Measurements from ENCODE around the gene ANGPTL1. TPM values are rescaled to one million over a fixed set of nuclear protein-coding genes. Genes with fewer than 3 reads are reported as not detected.

ANGPTL1 gene
- total and polyA plus RNA-seq, 2 of the 8 experiments (the other 6 are each of a cell fraction or from before 2014, with no cell fraction given): not detected

DNA sequence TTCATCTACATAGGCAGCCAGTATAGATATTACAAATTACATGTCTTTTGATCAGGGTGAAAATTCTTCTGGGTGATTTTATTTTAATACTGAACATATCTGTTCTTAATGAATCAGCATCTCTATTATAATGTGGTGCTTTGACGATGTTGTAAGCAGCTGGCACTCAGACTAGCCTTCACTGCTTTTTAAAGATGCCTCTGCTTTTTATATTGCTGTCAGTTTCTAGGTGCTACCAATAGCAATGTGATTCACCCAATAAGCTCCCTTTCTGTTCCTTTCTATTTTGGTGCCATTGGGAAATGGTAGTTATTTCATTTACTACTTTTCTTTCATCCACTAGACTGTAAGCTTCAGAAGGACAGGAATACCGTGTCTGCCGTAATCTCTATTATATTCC, 11.1 kb upstream of the ANGPTL1 start:
- ChIA-PET CTCF (ENCODE audit: partially characterized antibody) (interaction anchor here (0.7 to 1.7 kb wide), 4 partner anchors 15 to 120 kb away, joined by 3 to 4 read pairs (median 3); no protein-coding TSS in a partner anchor), POLR2A (ENCODE audit: partially characterized antibody) (no interaction called here)
- Histone ChIP-seq H2BK5ac (ENCODE audit: low read depth, low read length) (no peak overlapping the region), H2BK20ac (ENCODE audit: low read length) (no peak overlapping the region), H2AFZ (ENCODE audit: low read length) (no peak overlapping the region), H3K4me2 (ENCODE audit: insufficient read depth in 1 of 2, low read depth in 2 of 2, low read length in 2 of 2) (no peak overlapping the region), H3K4me1 (replicated peaks in 1 of 4; ENCODE audit: control insufficient read depth in 3 of 4, insufficient read depth in 4 of 4, low read length in 3 of 4) (no peaks in the 10 kb centered on the region), H4K20me1 (replicated peaks in 1 of 2; ENCODE audit: control insufficient read depth in 1 of 2, insufficient read depth in 2 of 2, low read length in 2 of 2) (no peaks in the 10 kb centered on the region), H3K27me3 (replicated peaks in 1 of 4; ENCODE audit: control insufficient read depth in 3 of 4, extremely low read depth in 1 of 4, insufficient read depth in 3 of 4, low read length in 3 of 4) (no peaks in the 10 kb centered on the region), H3K79me1 (ENCODE audit: low read depth, low read length) (no peaks in the 10 kb centered on the region), H3K56ac (replicated peaks; ENCODE audit: insufficient read length, low read depth, low read length) (no peak overlapping the region), H3K23me2 (ENCODE audit: low read depth, low read length) (no peaks in the 10 kb centered on the region), H3K14ac (ENCODE audit: insufficient read length) (no peak overlapping the region), H3K9ac (replicated peaks in 1 of 4; ENCODE audit: extremely low read depth in 1 of 4, low read depth in 3 of 4, low read length in 3 of 4) (no peak overlapping the region), H3K9me3 (ENCODE audit: insufficient read depth in 2 of 2, low read depth in 1 of 2, low read length in 1 of 2) (no peaks in the 10 kb centered on the region), H3K36me3 (ENCODE audit: control insufficient read depth in 2 of 4, insufficient read depth in 4 of 4, low read length in 3 of 4) (peaks cover 0 to 11% (median 2%) of the 10 kb centered on the region in 4 experiments; a peak in 3 of 8 replicates), H3K18ac (ENCODE audit: extremely low read depth, low read length) (no peak overlapping the region), H4K5ac (ENCODE audit: insufficient read length, low read depth, low read length) (no peak overlapping the region), H2BK12ac (ENCODE audit: low read depth, low read length) (no peak overlapping the region), H3K27ac (ENCODE audit: low read depth, low read length) (no peak overlapping the region), H4K8ac (ENCODE audit: extremely low read depth, insufficient read depth, low read length) (no peak overlapping the region), H3K79me2 (ENCODE audit: control insufficient read depth in 1 of 2, insufficient read depth in 2 of 2, low read length in 2 of 2) (no peaks in the 10 kb centered on the region), H2BK120ac (replicated peaks; ENCODE audit: low read depth, low read length) (no peak overlapping the region), H4K91ac (replicated peaks; ENCODE audit: insufficient read length, low read length) (no peak overlapping the region), H2AK5ac (ENCODE audit: low read depth, low read length) (no peak overlapping the region), H2BK15ac (ENCODE audit: low read length) (no peak overlapping the region), H3K4ac (replicated peaks; ENCODE audit: insufficient read length, low read depth, low read length) (no peak overlapping the region), H3K23ac (ENCODE audit: insufficient read length) (no peak overlapping the region), H3K4me3 (ENCODE audit: extremely low read depth in 1 of 4, insufficient read depth in 2 of 4, low read depth in 3 of 4, low read length in 4 of 4) (no peak overlapping the region)
- TF ChIP-seq, protein P1, sequence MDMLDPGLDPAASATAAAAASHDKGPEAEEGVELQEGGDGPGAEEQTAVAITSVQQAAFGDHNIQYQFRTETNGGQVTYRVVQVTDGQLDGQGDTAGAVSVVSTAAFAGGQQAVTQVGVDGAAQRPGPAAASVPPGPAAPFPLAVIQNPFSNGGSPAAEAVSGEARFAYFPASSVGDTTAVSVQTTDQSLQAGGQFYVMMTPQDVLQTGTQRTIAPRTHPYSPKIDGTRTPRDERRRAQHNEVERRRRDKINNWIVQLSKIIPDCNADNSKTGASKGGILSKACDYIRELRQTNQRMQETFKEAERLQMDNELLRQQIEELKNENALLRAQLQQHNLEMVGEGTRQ (IDR thresholded peaks at IDR 0.05; ENCODE audit: low read length): no peak
- TF ChIP-seq ASH2L (IDR thresholded peaks at IDR 0.05; ENCODE audit: low read length) (no peak), SIN3A (conservative IDR thresholded peaks at IDR 0.05 in 1 of 2, IDR thresholded peaks at IDR 0.05 in 1 of 2; ENCODE audit: low read depth in 1 of 2, low read length in 2 of 2) (no peak), NANOG (IDR thresholded peaks at IDR 0.05; ENCODE audit: insufficient read depth, low read depth, low read length, poor library complexity, severe bottlenecking) (no peak), NRF1 (IDR thresholded peaks at IDR 0.05; ENCODE audit: low read depth, low read length) (no peak), KDM4A (IDR thresholded peaks at IDR 0.05; ENCODE audit: low read depth, low read length, severe bottlenecking) (no peak)
- 95% methylated on average over 3 of the region's 3 CpGs; no CpG with 5 or more reads in 1 of the 2 experiments for WGBS, 2 experiments (ENCODE audit: extremely low coverage in 1 of 2, insufficient coverage in 1 of 2, insufficient read length in 1 of 2, insufficient replicate concordance in 2 of 2, low coverage in 1 of 2, low lambda C conversion rate in 2 of 2, missing lambda C conversion rate in 1 of 2)
- DNase-seq (ENCODE audit: low read depth in 1 of 2, low spot score in 2 of 2): no peak
- FAIRE-seq: no peak

Measured in H1 (cell line).